ENCODE data around the gene MCCD1.

MCCD1 gene

GRCh38 chr6:31528821-31529328, at the start of gene MCCD1 (continued):
- TF ChIP-seq ZNF280D (tag by site-specific recombination; IDR thresholded peaks at IDR 0.05) (no peak), OVOL3 (tag by site-specific recombination; IDR thresholded peaks at IDR 0.05) (no peak), ZNF521 (tag by site-specific recombination; IDR thresholded peaks at IDR 0.05) (no peak), ZNF837 (tag by site-specific recombination; IDR thresholded peaks at IDR 0.05) (no peak), KLF16 (tag by site-specific recombination; IDR thresholded peaks at IDR 0.05) (no peak), ZBTB6 (tag by site-specific recombination; IDR thresholded peaks at IDR 0.05) (no peak), ZNF660 (tag by site-specific recombination; IDR thresholded peaks at IDR 0.05) (no peak), ZNF501 (tag by site-specific recombination; IDR thresholded peaks at IDR 0.05) (no peak), ZNF555 (tag by site-specific recombination; conservative IDR thresholded peaks at IDR 0.05) (no peak), ZNF302 (tag by site-specific recombination; IDR thresholded peaks at IDR 0.05; ENCODE audit: low read depth) (no peak), ZNF513 (tag by site-specific recombination; IDR thresholded peaks at IDR 0.05) (no peak), ZNF175 (tag by site-specific recombination; IDR thresholded peaks at IDR 0.05) (no peak), ZNF768 (tag by site-specific recombination; IDR thresholded peaks at IDR 0.05) (no peak), ZNF423 (tag by site-specific recombination; IDR thresholded peaks at IDR 0.05) (peak; percentile 93), ZNF239 (tag by site-specific recombination; IDR thresholded peaks at IDR 0.05) (no peak), ZNF335 (tag by site-specific recombination; conservative IDR thresholded peaks at IDR 0.05) (no peak), ZNF843 (tag by site-specific recombination; IDR thresholded peaks at IDR 0.05) (no peak), OSR2 (tag by site-specific recombination; IDR thresholded peaks at IDR 0.05) (no peak), ZNF747 (tag by site-specific recombination; IDR thresholded peaks at IDR 0.05) (no peak), RBAK (tag by site-specific recombination; IDR thresholded peaks at IDR 0.05) (no peak), ZNF571 (tag by site-specific recombination; IDR thresholded peaks at IDR 0.05) (no peak), ZNF792 (tag by site-specific recombination; IDR thresholded peaks at IDR 0.05) (no peak), ZNF777 (tag by site-specific recombination; IDR thresholded peaks at IDR 0.05; ENCODE audit: borderline replicate concordance) (no peak), ZNF791 (tag by site-specific recombination; IDR thresholded peaks at IDR 0.05) (no peak), INSM2 (tag by site-specific recombination; IDR thresholded peaks at IDR 0.05) (no peak), GFI1B (tag by site-specific recombination; IDR thresholded peaks at IDR 0.05) (no peak), ZNF211 (tag by site-specific recombination; IDR thresholded peaks at IDR 0.05; ENCODE audit: low read depth) (no peak), ZNF623 (tag by site-specific recombination; IDR thresholded peaks at IDR 0.05) (no peak), ZNF549 (tag by site-specific recombination; IDR thresholded peaks at IDR 0.05) (no peak), SP2 (tag by site-specific recombination; IDR thresholded peaks at IDR 0.05) (no peak), ZNF830 (tag by site-specific recombination; IDR thresholded peaks at IDR 0.05; ENCODE audit: low read depth) (no peak), KLF10 (tag by site-specific recombination; IDR thresholded peaks at IDR 0.05) (no peak), ZNF610 (tag by site-specific recombination; IDR thresholded peaks at IDR 0.05; ENCODE audit: borderline replicate concordance) (no peak), PRDM4 (tag by site-specific recombination; IDR thresholded peaks at IDR 0.05) (no peak)
